Muscle layer of duodenum (tissue), 2 donors: Measurements from ENCODE around the gene WDR90.

Experiments
- H3K27ac ChIP-seq: one replicate; pipeline ENCODE4 v1.7.0; 2013; ENCODE audit warnings: mild to moderate bottlenecking, low read length
- H3K27me3 ChIP-seq: one replicate; pipeline ENCODE4 v1.7.0; 2013; ENCODE audit warnings: low read depth, mild to moderate bottlenecking, control low read depth, low read length
- H3K36me3 ChIP-seq, 2 donors: one replicate each; pipeline ENCODE4 v1.7.0; 2013; ENCODE audit warnings: low read length in 2 of 2, control low read depth in 1 of 2, mild to moderate bottlenecking in 1 of 2; ENCODE audit not compliant: insufficient read depth in 2 of 2, control insufficient read depth in 1 of 2
- H3K4me1 ChIP-seq, 2 donors: one replicate each; pipeline ENCODE4 v1.7.0; 2013; ENCODE audit warnings: low read length in 2 of 2, mild to moderate bottlenecking in 2 of 2, control low read depth in 1 of 2, moderate library complexity in 1 of 2; ENCODE audit not compliant: insufficient read depth in 2 of 2, control insufficient read depth in 1 of 2
- H3K4me3 ChIP-seq, 2 donors: one replicate each; pipeline ENCODE4 v1.7.0; 2013; ENCODE audit warnings: low read length in 2 of 2, low read depth in 1 of 2, mild to moderate bottlenecking in 1 of 2
- H3K9me3 ChIP-seq, 2 donors: one replicate each; pipeline ENCODE4 v1.7.0; 2013; ENCODE audit warnings: low read length in 2 of 2, control low read depth in 1 of 2, mild to moderate bottlenecking in 1 of 2; ENCODE audit not compliant: control insufficient read depth in 1 of 2
- donor health status: healthy.

The WDR90 gene

GRCh38 chr16:648781-649589, at the start of gene WDR90:
WDR90 (plus strand) TSS chr16:649365; CDS start chr16:649417, 52 bp downstream.
- H3K9me3 ChIP-seq: no peaks in the 10 kb centered on the region
- peaks cover 0 to 29% of the 10 kb centered on the region in 2 donors for H3K4me1 ChIP-seq
- H3K27ac ChIP-seq: peak within 1 kb of the TSS; percentile 79

GRCh38 chr16:600781-601180, 48.4 kb upstream of the WDR90 start:
- H3K27ac ChIP-seq: no peak overlapping the region
- peaks cover 0 to 11% of the 10 kb centered on the region in 2 donors for H3K36me3 ChIP-seq
- H3K4me1 ChIP-seq: no peaks in the 10 kb centered on the region

More at GRCh38 chr16:648781-649589, at the start of gene WDR90:
- Histone ChIP-seq H3K27me3 (no peaks in the 10 kb centered on the region), H3K4me3 (peak within 1 kb of the TSS; percentile 54 to 86), H3K36me3 (peaks cover 0 to 6% of the 10 kb centered on the region in 2 donors)

GRCh38 chr16:603933-604332, 45.2 kb upstream of the WDR90 start:
- Histone ChIP-seq H3K4me3 (no peak overlapping the region), H3K27ac (no peak overlapping the region), H3K9me3 (peaks cover 0 to 6% of the 10 kb centered on the region in 2 donors), H3K36me3 (peaks cover 0 to 13% of the 10 kb centered on the region in 2 donors), H3K27me3 (no peaks in the 10 kb centered on the region), H3K4me1 (no peaks in the 10 kb centered on the region)

More at GRCh38 chr16:600781-601180, 48.4 kb upstream of the WDR90 start:
- Histone ChIP-seq H3K4me3 (no peak overlapping the region), H3K27me3 (no peaks in the 10 kb centered on the region), H3K9me3 (peaks cover 0 to 6% of the 10 kb centered on the region in 2 donors)

GRCh38 chr16:606656-607307, 42.4 kb upstream of the WDR90 start:
- no peak overlapping the region for H3K27ac ChIP-seq
- H3K27me3 ChIP-seq: no peaks in the 10 kb centered on the region

GRCh38 chr16:608019-608418, 41.1 kb upstream of the WDR90 start:
- H3K4me3 ChIP-seq: no peak overlapping the region
- H3K27ac ChIP-seq: no peak overlapping the region
- peaks cover 0 to 6% of the 10 kb centered on the region in 2 donors for H3K9me3 ChIP-seq
- H3K27me3 ChIP-seq: no peaks in the 10 kb centered on the region
- peaks cover 0 to 4% of the 10 kb centered on the region in 2 donors for H3K36me3 ChIP-seq
- H3K4me1 ChIP-seq: peaks cover 0 to 10% of the 10 kb centered on the region in 2 donors

More at GRCh38 chr16:606656-607307, 42.4 kb upstream of the WDR90 start:
- Histone ChIP-seq H3K9me3 (peaks cover 0 to 6% of the 10 kb centered on the region in 2 donors), H3K4me1 (peaks cover 0 to 10% of the 10 kb centered on the region in 2 donors), H3K4me3 (no peak overlapping the region), H3K36me3 (peaks cover 0 to 4% of the 10 kb centered on the region in 2 donors)

- Histone ChIP-seq H3K4me1 (peaks cover 0 to 10% of the 10 kb centered on the region in 2 donors), H3K36me3 (peaks cover 0 to 4% of the 10 kb centered on the region in 2 donors), H3K9me3 (peaks cover 0 to 6% of the 10 kb centered on the region in 2 donors), H3K4me3 (no peak overlapping the region), H3K27ac (no peak overlapping the region), H3K27me3 (no peaks in the 10 kb centered on the region)
Observed at GRCh38 chr16:609316-609715, 39.8 kb upstream of the WDR90 start.

- H3K27me3 ChIP-seq: no peaks in the 10 kb centered on the region
- peaks cover 0 to 4% of the 10 kb centered on the region in 2 donors for H3K36me3 ChIP-seq
- H3K4me3 ChIP-seq: no peak overlapping the region
- H3K9me3 ChIP-seq: peaks cover 0 to 5% of the 10 kb centered on the region in 2 donors
- no peak overlapping the region for H3K27ac ChIP-seq
- peaks cover 0 to 10% of the 10 kb centered on the region in 2 donors for H3K4me1 ChIP-seq
Observed at GRCh38 chr16:609984-610383, 39.2 kb upstream of the WDR90 start.

GRCh38 chr16:610513-611381, 38.4 kb upstream of the WDR90 start:
- H3K36me3 ChIP-seq: peaks cover 0 to 4% of the 10 kb centered on the region in 2 donors
- H3K4me3 ChIP-seq: no peak overlapping the region
- peaks cover 0 to 10% of the 10 kb centered on the region in 2 donors for H3K4me1 ChIP-seq
- no peaks in the 10 kb centered on the region for H3K9me3 ChIP-seq
- H3K27ac ChIP-seq: no peak overlapping the region
- H3K27me3 ChIP-seq: no peaks in the 10 kb centered on the region

GRCh38 chr16:615122-615521, 34.0 kb upstream of the WDR90 start:
- no peak overlapping the region for H3K27ac ChIP-seq
- peaks cover 0 to 9% of the 10 kb centered on the region in 2 donors for H3K4me1 ChIP-seq
- no peaks in the 10 kb centered on the region for H3K9me3 ChIP-seq
- peaks cover 0 to 6% of the 10 kb centered on the region in 2 donors for H3K36me3 ChIP-seq
- no peak overlapping the region for H3K4me3 ChIP-seq
- H3K27me3 ChIP-seq: no peaks in the 10 kb centered on the region

- no peaks in the 10 kb centered on the region for H3K27me3 ChIP-seq
- H3K4me1 ChIP-seq: no peaks in the 10 kb centered on the region
- no peak overlapping the region for H3K4me3 ChIP-seq
- H3K36me3 ChIP-seq: peaks cover 0 to 6% of the 10 kb centered on the region in 2 donors
- H3K27ac ChIP-seq: no peak overlapping the region
- H3K9me3 ChIP-seq: no peaks in the 10 kb centered on the region
Observed at GRCh38 chr16:616733-617586, 32.2 kb upstream of the WDR90 start.
